Hindlimb muscle (tissue), 1 donor: ENCODE results near the gene PKN2. TPM values are rescaled to one million over a fixed set of nuclear protein-coding genes. Genes with fewer than 3 reads are reported as not detected.
"Not testable (repeated sequence)": the region's sequence is repeated elsewhere in the genome, so short reads cannot be mapped to it uniquely, and the experiment has no call there.

Experiments used
- DNase-seq: peaks from one replicate; pipeline ENCODE4 v3.0.0-alpha.2; 2013
- polyA plus RNA-seq: library from polyadenylated mRNA; unstranded; fragments of 120-200 nt; gene quantifications from one replicate; pipeline ENCODE4 v1.2.1, GENCODE V29; 2013; ENCODE audit not compliant: insufficient read length

The PKN2 gene
- polyA plus RNA-seq, 1 donor: 33.9 TPM

GRCh38 chr1:88799491-88799890, 115.4 kb downstream of the PKN2 start:
- no peak for DNase-seq

- peak; percentile 12 for DNase-seq
Observed at GRCh38 chr1:88800382-88801051, 116.4 kb downstream of the PKN2 start.

GRCh38 chr1:88801575-88802208, 117.6 kb downstream of the PKN2 start:
- DNase-seq: no peak

GRCh38 chr1:88802404-88802803, 118.3 kb downstream of the PKN2 start:
- no peak for DNase-seq

- no peak for DNase-seq
Observed at GRCh38 chr1:88802950-88803349, 118.9 kb downstream of the PKN2 start.

GRCh38 chr1:88803444-88803843, 119.4 kb downstream of the PKN2 start:
- no peak for DNase-seq

- no peak for DNase-seq
Observed at GRCh38 chr1:88812366-88812765, 128.3 kb downstream of the PKN2 start.

- DNase-seq: peak; percentile 19
Observed at GRCh38 chr1:88813471-88813870, 129.4 kb downstream of the PKN2 start.

GRCh38 chr1:88819642-88820041, 135.6 kb downstream of the PKN2 start:
- not testable (repeated sequence) for DNase-seq

- DNase-seq: no peak
Observed at GRCh38 chr1:88825721-88826120, 141.6 kb downstream of the PKN2 start.

- DNase-seq: no peak
Observed at GRCh38 chr1:88847643-88848042, 163.6 kb downstream of the PKN2 start.

GRCh38 chr1:88851303-88852063, 167.4 kb downstream of the PKN2 start:
- DNase-seq: no peak

- DNase-seq: no peak
Observed at GRCh38 chr1:88867743-88868521, 183.9 kb downstream of the PKN2 start.

GRCh38 chr1:88869644-88870043, 185.6 kb downstream of the PKN2 start:
- DNase-seq: not testable (repeated sequence)

GRCh38 chr1:88873737-88874349, 189.8 kb downstream of the PKN2 start:
- no peak for DNase-seq

GRCh38 chr1:88875595-88875994, 191.5 kb downstream of the PKN2 start:
- no peak for DNase-seq

GRCh38 chr1:88876573-88877365, 192.7 kb downstream of the PKN2 start:
- DNase-seq: no peak

- DNase-seq: no peak
Observed at GRCh38 chr1:88877382-88877825, 193.3 kb downstream of the PKN2 start.

GRCh38 chr1:88877911-88878310, 193.8 kb downstream of the PKN2 start:
- DNase-seq: no peak

- no peak for DNase-seq
Observed at GRCh38 chr1:88878731-88879130, 194.7 kb downstream of the PKN2 start.

- DNase-seq: not testable (repeated sequence)
Observed at GRCh38 chr1:88880717-88881116, 196.6 kb downstream of the PKN2 start.
